IMR-90 (cell line): ENCODE results near the gene IZUMO4. TPM values are rescaled to one million over a fixed set of nuclear protein-coding genes. Genes with fewer than 3 reads are reported as not detected.

Source experiments
- ATAC-seq: fragments of 200-7000 bp; cut with Tn5 transposase; 2 replicates; pipeline ENCODE4 v1.9.1; 2020; ENCODE audit warnings: low read depth, mild to moderate bottlenecking, moderate library complexity
- BruUV-seq: library from RNA; stranded (reverse); fragments of 400-500 nt; replicated peaks from 2 replicates; lab custom pipeline; 2021; lab: Mats Ljungman, UMichigan
- CTCF ChIA-PET: fragments of 300-600 bp; formaldehyde crosslinking; extraction: SDS; loops from one replicate; lab custom pipeline; 2021; ENCODE audit warnings: antibody characterized with exemption; lab: Yijun Ruan, JAX
- POLR2A ChIA-PET: fragments of 300-600 bp; sonication (Branson Sonifier 250); formaldehyde crosslinking; loops from one replicate; lab custom pipeline; 2022; ENCODE audit warnings: antibody characterized with exemption; ENCODE audit not compliant: unreplicated experiment; lab: Charles Lee
- DNase-seq: peaks from one replicate; pipeline ENCODE4 v3.0.0; 2013
- H2AFZ ChIP-seq: replicated peaks from 2 replicates; pipeline ENCODE3; 2013; ENCODE audit warnings: low read length, mild to moderate bottlenecking; ENCODE audit not compliant: poor library complexity
- H2AK5ac ChIP-seq: 2 replicates; pipeline ENCODE4 v1.6.1; 2013; ENCODE audit warnings: low read depth, low read length, inconsistent platforms
- H2AK9ac ChIP-seq: replicated peaks from 2 replicates; pipeline ENCODE3; 2013; ENCODE audit warnings: mild to moderate bottlenecking, low read depth, low read length, moderate library complexity; ENCODE audit not compliant: poor library complexity
- H2BK120ac ChIP-seq: 2 replicates; pipeline ENCODE4 v1.6.1; 2013; ENCODE audit warnings: low read depth, low read length, inconsistent platforms
- H2BK15ac ChIP-seq: 3 replicates; pipeline ENCODE4 v1.6.1; 2013; ENCODE audit warnings: low read depth, low read length, inconsistent platforms
- H2BK20ac ChIP-seq: 2 replicates; pipeline ENCODE4 v1.6.1; 2013; ENCODE audit warnings: low read depth, mild to moderate bottlenecking, inconsistent platforms, low read length, moderate library complexity
- H2BK5ac ChIP-seq: 2 replicates; pipeline ENCODE4 v1.6.1; 2013; ENCODE audit warnings: mild to moderate bottlenecking, low read depth, low read length, inconsistent platforms; ENCODE audit not compliant: poor library complexity, severe bottlenecking
- H3K14ac ChIP-seq: replicated peaks from 2 replicates; pipeline ENCODE4 v1.6.1; 2013; ENCODE audit warnings: low read depth, low read length, inconsistent platforms
- H3K18ac ChIP-seq: 2 replicates; pipeline ENCODE4 v1.6.1; 2013; ENCODE audit warnings: low read depth, low read length, control low read depth
- H3K23ac ChIP-seq: 2 replicates; pipeline ENCODE4 v1.6.1; 2013; ENCODE audit warnings: low read depth, low read length, inconsistent platforms
- H3K27ac ChIP-seq: 2 replicates; pipeline ENCODE4 v1.5.1; 2013; ENCODE audit warnings: mild to moderate bottlenecking, control low read depth, low read length; ENCODE audit not compliant: insufficient read depth
- H3K27me3 ChIP-seq: 2 replicates; pipeline ENCODE4 v1.6.1; 2013; ENCODE audit warnings: low read length; ENCODE audit not compliant: control insufficient read depth, insufficient read depth
- H3K36me3 ChIP-seq: 2 replicates; pipeline ENCODE4 v1.6.1; 2013; ENCODE audit warnings: low read length, mixed read lengths; ENCODE audit not compliant: control insufficient read depth, insufficient read depth
- H3K4ac ChIP-seq: 2 replicates; pipeline ENCODE4 v1.6.1; 2013; ENCODE audit warnings: low read depth, low read length, inconsistent platforms
- H3K4me1 ChIP-seq: 2 replicates; pipeline ENCODE4 v1.6.1; 2013; ENCODE audit warnings: low read length, mixed read lengths; ENCODE audit not compliant: control insufficient read depth, insufficient read depth
- H3K4me2 ChIP-seq: 2 replicates; pipeline ENCODE4 v1.6.1; 2013; ENCODE audit warnings: low read depth, mild to moderate bottlenecking, control low read depth, low read length, moderate library complexity
- H3K4me3 ChIP-seq: 2 replicates; pipeline ENCODE4 v1.5.1; 2013; ENCODE audit warnings: low read depth, mild to moderate bottlenecking, control low read depth, low read length, moderate library complexity; ENCODE audit not compliant: insufficient read depth
- H3K56ac ChIP-seq: 2 replicates; pipeline ENCODE4 v1.6.1; 2013; ENCODE audit warnings: low read length, inconsistent platforms; ENCODE audit not compliant: insufficient read depth; ENCODE audit errors: extremely low read depth
- H3K79me1 ChIP-seq, 2 experiments: 2 replicates each; pipeline ENCODE4 v1.6.1; 2013; ENCODE audit warnings: low read length in 2 of 2, inconsistent platforms in 1 of 2, low read depth in 1 of 2
- H3K9ac ChIP-seq: 2 replicates; pipeline ENCODE4 v1.6.1; 2013; ENCODE audit warnings: low read depth, low read length, control low read depth
- H3K9me1 ChIP-seq: 2 replicates; pipeline ENCODE4 v1.6.1; 2013; ENCODE audit warnings: low read length, inconsistent platforms; ENCODE audit not compliant: insufficient read depth
- H3K9me3 ChIP-seq: 2 replicates; pipeline ENCODE4 v1.6.1; 2013; ENCODE audit warnings: low read length; ENCODE audit not compliant: control insufficient read depth, insufficient read depth
- H4K20me1 ChIP-seq: 2 replicates; pipeline ENCODE4 v1.6.1; 2013; ENCODE audit warnings: low read length, inconsistent platforms; ENCODE audit not compliant: insufficient read depth
- H4K5ac ChIP-seq: 2 replicates; pipeline ENCODE4 v1.6.1; 2013; ENCODE audit warnings: mild to moderate bottlenecking, low read depth, low read length, control low read depth
- H4K8ac ChIP-seq, 2 experiments: 2 replicates each; pipeline ENCODE4 v1.6.1; 2013; ENCODE audit warnings: low read depth in 2 of 2, low read length in 2 of 2, control low read depth in 1 of 2, inconsistent platforms in 1 of 2
- H4K91ac ChIP-seq: 2 replicates; pipeline ENCODE4 v1.6.1; 2013; ENCODE audit warnings: low read depth, low read length, inconsistent platforms; ENCODE audit not compliant: insufficient read depth
- MAZ ChIP-seq: IDR thresholded peaks from 2 replicates; pipeline ENCODE4 v1.6.1; 2012; ENCODE audit warnings: low read depth, mild to moderate bottlenecking, low read length, improper control_type of control experiment, moderate library complexity, borderline replicate concordance
- RFX5 ChIP-seq: IDR thresholded peaks from 2 replicates; pipeline ENCODE4 v1.8.0; 2012; ENCODE audit warnings: low read depth, mild to moderate bottlenecking, low read length, moderate library complexity
- WGBS, 2 experiments: methylation state at CpG; one replicate each; pipeline versions ENCODE4 v1.1.5 to v1.1.7; 2013; ENCODE audit warnings: missing lambda C conversion rate in 2 of 2; ENCODE audit not compliant: insufficient read length in 1 of 2; ENCODE audit errors: extremely low coverage in 2 of 2; 5-methylcytosine and 5-hydroxymethylcytosine counted together
- dilution Hi-C: fragments of 300-500 bp; cut with HindIII; formaldehyde crosslinking; loops from one replicate; pipeline ENCODE4 v1.14.3; 2018; ENCODE audit warnings: low sequenced_read_pairs; ENCODE audit not compliant: unreplicated experiment
- in situ Hi-C: fragments of 300-500 bp; cut with MboI; formaldehyde crosslinking; loops from 3 replicates; pipeline ENCODE4 v1.14.3; 2019; ENCODE audit warnings: low sequenced_read_pairs, inconsistent platforms, mixed read lengths
- intact Hi-C: fragments of 100-400 bp; cut with micrococcal nuclease; formaldehyde crosslinking; loops from 2 replicates; pipeline ENCODE4 v1.10.0; 2022
- polyA plus RNA-seq, 3 experiments: library from polyadenylated mRNA; depleted of rRNA; stranded (reverse); fragments of >200 nt; gene quantifications; 2 replicates each; pipeline ENCODE4 v1.2.3, GENCODE V29; 2012; ENCODE audit warnings: low replicate concordance in 1 of 3
- total RNA-seq: library from RNA; depleted of rRNA; stranded (reverse); fragments of >200 nt; gene quantifications from 2 replicates; pipeline ENCODE4 v1.2.3, GENCODE V29; 2012

The IZUMO4 gene
- total and polyA plus RNA-seq, 2 of the 4 experiments (the other 2 are of a cell fraction): 0.72 to 2.8 TPM

- no peak overlapping the region for H3K56ac ChIP-seq
- H3K36me3 ChIP-seq: peaks cover 62% of the 10 kb centered on the region
- ChIA-PET CTCF (no interaction called here), POLR2A (no interaction called here)
- H3K9ac ChIP-seq: no peak overlapping the region
- no peak overlapping the region for H3K4me3 ChIP-seq
- no peak overlapping the region for H3K18ac ChIP-seq
- H3K9me3 ChIP-seq: no peaks in the 10 kb centered on the region
- no peak overlapping the region for H2AFZ ChIP-seq
- no peak overlapping the region for H2BK15ac ChIP-seq
- H3K23ac ChIP-seq: no peak overlapping the region
- H4K20me1 ChIP-seq: peaks cover 14% of the 10 kb centered on the region
- 79% methylated on average over 9 of the region's 23 CpGs; no CpG with 5 or more reads in 1 of the 2 experiments for WGBS, 2 experiments
- DNase-seq (no peak), ATAC-seq (no peak)
- no peak overlapping the region for H3K14ac ChIP-seq
- no peak overlapping the region for H2BK20ac ChIP-seq
- in situ Hi-C loops (no loop called here), intact Hi-C loops (no loop called here), dilution Hi-C loops (no loop called here)
- no peak overlapping the region for H4K8ac ChIP-seq
- H4K91ac ChIP-seq: no peak overlapping the region
- peaks cover 20 to 35% of the 10 kb centered on the region in 2 experiments; a peak in 3 of 4 replicates for H3K79me1 ChIP-seq
- no peaks in the 10 kb centered on the region for H3K4me1 ChIP-seq
- H3K4me2 ChIP-seq: no peak overlapping the region
- H3K9me1 ChIP-seq: no peaks in the 10 kb centered on the region
- H2BK5ac ChIP-seq: no peak overlapping the region
- no TSS peak for BruUV-seq
- H4K5ac ChIP-seq: no peak overlapping the region
- no peak overlapping the region for H3K27ac ChIP-seq
- H2BK120ac ChIP-seq: no peak overlapping the region
- H3K27me3 ChIP-seq: no peaks in the 10 kb centered on the region
- TF ChIP-seq MAZ: no peak
- no peak for TF ChIP-seq RFX5
- H2AK5ac ChIP-seq: no peak overlapping the region
- H3K4ac ChIP-seq: no peak overlapping the region
- no peak overlapping the region for H2AK9ac ChIP-seq
Observed at GRCh38 chr19:2080336-2080988, 16.3 kb upstream of the IZUMO4 start.
